Hippocampal formation (tissue), 2 donors: ENCODE measurements around the gene CBX2.

Experiments used
- DNase-seq, 2 donors: peaks; one replicate each; lab custom pipeline; 2025; lab: John Stamatoyannopoulos, UW

The CBX2 gene

GRCh38 chr17:79799538-79800324 is 21.8 kb downstream of the CBX2 start:
- no peak for DNase-seq

- DNase-seq, result no peak
Observed at GRCh38 chr17:79800325-79801155, 22.6 kb downstream of the CBX2 start.

- DNase-seq, result no peak
Observed at GRCh38 chr17:79801156-79802038, 23.4 kb downstream of the CBX2 start.

- no peak for DNase-seq
Observed at GRCh38 chr17:79802039-79802735, 24.2 kb downstream of the CBX2 start.

GRCh38 chr17:79802736-79803420 is 24.9 kb downstream of the CBX2 start:
- no peak for DNase-seq

- DNase-seq, result no peak
Observed at GRCh38 chr17:79803421-79803996, 25.6 kb downstream of the CBX2 start.

GRCh38 chr17:79803997-79804855 is 26.3 kb downstream of the CBX2 start:
- no peak for DNase-seq

- no peak for DNase-seq
Observed at GRCh38 chr17:79804856-79805696, 27.1 kb downstream of the CBX2 start.

- DNase-seq, result no peak
Observed at GRCh38 chr17:79806446-79806760, 28.5 kb downstream of the CBX2 start.

GRCh38 chr17:79806863-79807720 is 29.1 kb downstream of the CBX2 start:
- DNase-seq, result no peak

- DNase-seq, result no peak
Observed at GRCh38 chr17:79808763-79809529, 31.0 kb downstream of the CBX2 start.

GRCh38 chr17:79809530-79810129 is 31.7 kb downstream of the CBX2 start:
- DNase-seq, result no peak

GRCh38 chr17:79810130-79811010 is 32.4 kb downstream of the CBX2 start:
- peak in 1 of 2 donors; percentile 52 for DNase-seq

GRCh38 chr17:79811011-79811867 is 33.3 kb downstream of the CBX2 start:
- peak in 1 of 2 donors; percentile 17 for DNase-seq
